H9 (cell line): Measurements from ENCODE around the gene TBXAS1. TPM values are rescaled to one million over a fixed set of nuclear protein-coding genes. Genes with fewer than 3 reads are reported as not detected.

Experiments
- DNase-seq: peaks from one replicate; pipeline ENCODE4 v3.0.0-alpha.2; 2017
- H2AFZ ChIP-seq: one replicate; pipeline ENCODE4 v1.6.1; 2013; ENCODE audit warnings: mild to moderate bottlenecking, low read length, control low read depth, moderate library complexity
- H2AK5ac ChIP-seq: 2 replicates; pipeline ENCODE4 v1.6.1; 2013; ENCODE audit warnings: low read length, control low read depth, mixed read lengths; ENCODE audit not compliant: insufficient read length
- H2BK120ac ChIP-seq: one replicate; pipeline ENCODE4 v1.6.1; 2013; ENCODE audit warnings: low read depth, mild to moderate bottlenecking, low read length, control low read depth, inconsistent platforms; ENCODE audit not compliant: poor library complexity, severe bottlenecking
- H2BK12ac ChIP-seq: 2 replicates; pipeline ENCODE4 v1.6.1; 2013; ENCODE audit warnings: low read length, control low read depth, mixed read lengths, low read depth; ENCODE audit not compliant: insufficient read length
- H2BK15ac ChIP-seq: 2 replicates; pipeline ENCODE4 v1.6.1; 2013; ENCODE audit warnings: low read depth, low read length, control low read depth
- H2BK20ac ChIP-seq: one replicate; pipeline ENCODE4 v1.6.1; 2013; ENCODE audit warnings: low read depth, mild to moderate bottlenecking, low read length, control low read depth, inconsistent platforms; ENCODE audit not compliant: poor library complexity, severe bottlenecking
- H2BK5ac ChIP-seq: 2 replicates; pipeline ENCODE4 v1.6.1; 2013; ENCODE audit warnings: low read length, control low read depth, mixed read lengths; ENCODE audit not compliant: insufficient read length
- H3K14ac ChIP-seq: 2 replicates; pipeline ENCODE4 v1.6.1; 2013; ENCODE audit warnings: low read length, control low read depth; ENCODE audit not compliant: insufficient read depth
- H3K18ac ChIP-seq: 2 replicates; pipeline ENCODE4 v1.6.1; 2013; ENCODE audit warnings: low read depth, mild to moderate bottlenecking, mixed read lengths, low read length, control low read depth; ENCODE audit not compliant: insufficient read length
- H3K23ac ChIP-seq: 2 replicates; pipeline ENCODE4 v1.6.1; 2013; ENCODE audit warnings: low read length, control low read depth, mixed read lengths, low read depth; ENCODE audit not compliant: insufficient read length
- H3K23me2 ChIP-seq: 2 replicates; pipeline ENCODE4 v1.6.1; 2013; ENCODE audit warnings: low read depth, mild to moderate bottlenecking, mixed read lengths, low read length, control low read depth; ENCODE audit not compliant: insufficient read length, poor library complexity, severe bottlenecking
- H3K27ac ChIP-seq: 2 replicates; pipeline ENCODE4 v1.5.1; 2013; ENCODE audit warnings: low read length, control low read depth, mixed read lengths, low read depth; ENCODE audit not compliant: insufficient read length
- H3K27me3 ChIP-seq: 2 replicates; pipeline ENCODE4 v1.6.1; 2013; ENCODE audit warnings: low read length, control low read depth, inconsistent platforms; ENCODE audit not compliant: insufficient read depth
- H3K4ac ChIP-seq: 2 replicates; pipeline ENCODE4 v1.6.1; 2013; ENCODE audit warnings: low read depth, mild to moderate bottlenecking, control low read depth, inconsistent platforms, low read length, moderate library complexity
- H3K4me1 ChIP-seq: 2 replicates; pipeline ENCODE4 v1.6.1; 2013; ENCODE audit warnings: low read length, control low read depth, inconsistent platforms; ENCODE audit not compliant: insufficient read depth
- H3K4me2 ChIP-seq: 2 replicates; pipeline ENCODE4 v1.6.1; 2013; ENCODE audit warnings: low read length, control low read depth, mixed read lengths; ENCODE audit not compliant: insufficient read length, insufficient read depth
- H3K56ac ChIP-seq: 2 replicates; pipeline ENCODE4 v1.6.1; 2013; ENCODE audit warnings: low read depth, mild to moderate bottlenecking, mixed read lengths, low read length, control low read depth; ENCODE audit not compliant: insufficient read length
- H3K79me1 ChIP-seq: 2 replicates; pipeline ENCODE4 v1.6.1; 2013; ENCODE audit warnings: low read depth, mild to moderate bottlenecking, moderate library complexity, low read length, control low read depth, inconsistent platforms; ENCODE audit not compliant: insufficient read depth, poor library complexity, severe bottlenecking
- H3K79me2 ChIP-seq: 2 replicates; pipeline ENCODE4 v1.6.1; 2013; ENCODE audit warnings: low read length, control low read depth, inconsistent platforms; ENCODE audit not compliant: insufficient read depth
- H3K9ac ChIP-seq: 2 replicates; pipeline ENCODE4 v1.6.1; 2013; ENCODE audit warnings: low read length, control low read depth, mixed read lengths; ENCODE audit not compliant: insufficient read length; ENCODE audit errors: extremely low read depth
- H3K9me3 ChIP-seq: one replicate; pipeline ENCODE4 v1.6.1; 2013; ENCODE audit warnings: low read depth, low read length, inconsistent platforms; ENCODE audit not compliant: control insufficient read depth
- H3T11ph ChIP-seq: one replicate; pipeline ENCODE4 v1.6.1; 2013; ENCODE audit warnings: mild to moderate bottlenecking, low read length, control low read depth, inconsistent platforms
- H4K20me1 ChIP-seq: one replicate; pipeline ENCODE4 v1.6.1; 2013; ENCODE audit not compliant: control insufficient read depth, insufficient read length, insufficient read depth
- H4K5ac ChIP-seq: 2 replicates; pipeline ENCODE4 v1.6.1; 2013; ENCODE audit warnings: low read depth, mild to moderate bottlenecking, mixed read lengths, low read length, control low read depth; ENCODE audit not compliant: insufficient read length
- H4K8ac ChIP-seq: replicated peaks from 2 replicates; pipeline ENCODE4 v1.6.1; 2013; ENCODE audit warnings: low read length, control low read depth, mixed read lengths, low read depth; ENCODE audit not compliant: insufficient read length
- H4K91ac ChIP-seq: 2 replicates; pipeline ENCODE4 v1.6.1; 2013; ENCODE audit warnings: low read depth, mild to moderate bottlenecking, moderate library complexity, mixed read lengths, low read length, control low read depth; ENCODE audit not compliant: insufficient read length
- H3K27ac Mint-ChIP-seq, 3 experiments: 2 replicates in 2 of 3; 3 replicates in 1 of 3; pipeline ENCODE4 v1.8.0; 2020 to 2021; ENCODE audit warnings: mixed read lengths in 3 of 3, mild to moderate bottlenecking in 1 of 3, moderate library complexity in 1 of 3
- H3K27me3 Mint-ChIP-seq: 2 replicates; pipeline ENCODE4 v1.8.0; 2021; ENCODE audit warnings: low read depth, mild to moderate bottlenecking, moderate library complexity, mixed read lengths
- H3K36me3 Mint-ChIP-seq, 3 experiments: 2 replicates in 2 of 3; 3 replicates in 1 of 3; pipeline ENCODE4 v1.8.0; 2020 to 2021; ENCODE audit warnings: low read depth in 3 of 3, mixed read lengths in 3 of 3; ENCODE audit not compliant: insufficient read depth in 1 of 3
- H3K4me1 Mint-ChIP-seq, 2 experiments: 2 replicates each; pipeline ENCODE4 v1.8.0; 2020; ENCODE audit warnings: mixed read lengths in 2 of 2
- H3K4me3 Mint-ChIP-seq, 2 experiments: 2 replicates in 1 of 2; 3 replicates in 1 of 2; pipeline ENCODE4 v1.8.0; 2020 to 2021; ENCODE audit warnings: mild to moderate bottlenecking in 2 of 2, mixed read lengths in 2 of 2, moderate library complexity in 1 of 2
- H3K9me3 Mint-ChIP-seq, 2 experiments: 2 replicates in 1 of 2; 3 replicates in 1 of 2; pipeline ENCODE4 v1.8.0; 2020; ENCODE audit warnings: mild to moderate bottlenecking in 2 of 2, mixed read lengths in 2 of 2, moderate library complexity in 1 of 2
- WGBS: extraction: QIAGEN DNeasy Blood & Tissue Kit; methylation state at CpG from one replicate; pipeline ENCODE4 v1.1.7; 2013; ENCODE audit warnings: missing lambda C conversion rate, low lambda C conversion rate, mixed read lengths; ENCODE audit not compliant: insufficient read length; ENCODE audit errors: extremely low coverage; 5-methylcytosine and 5-hydroxymethylcytosine counted together
- total RNA-seq: library from RNA; stranded (reverse); gene quantifications from 2 replicates; pipeline ENCODE4 v1.2.1, GENCODE V29; 2021
- TF ChIP-seq, protein P1 (sequence below): fragments of 200-600 bp; sonication (generic); conservative IDR thresholded peaks from 3 replicates; pipeline ENCODE4 v1.8.0; 2021; ENCODE audit warnings: antibody characterized with exemption, mild to moderate bottlenecking

The TBXAS1 gene
- total RNA-seq, 1 experiment from 2014 or later = 0.39 TPM

DNA sequence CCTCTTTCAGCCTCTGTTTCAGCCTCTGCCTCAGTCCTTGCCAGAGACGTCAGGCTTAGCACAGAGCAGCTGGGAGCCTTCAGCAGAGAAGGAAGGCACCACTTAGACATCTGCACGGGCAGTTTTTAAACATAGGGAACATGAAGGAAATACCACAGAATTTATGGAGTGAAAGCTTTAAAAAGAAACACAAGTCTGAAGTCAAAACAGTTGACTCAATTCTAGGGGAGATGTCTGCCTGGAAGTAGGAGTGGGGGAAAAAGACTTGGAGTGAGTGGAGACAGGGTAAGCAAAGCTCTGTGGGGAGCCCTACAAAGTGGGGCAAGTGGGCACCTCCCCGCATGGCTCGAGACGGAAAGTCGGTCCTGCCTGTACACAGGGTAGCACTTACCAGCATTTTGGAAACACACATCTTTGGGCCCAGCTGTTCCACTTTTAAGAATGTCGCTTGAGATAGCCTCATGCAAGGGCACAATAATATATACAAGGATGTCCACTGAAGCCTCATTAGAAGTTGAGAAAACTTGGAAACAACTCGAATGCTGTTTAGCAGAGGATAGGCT is 5.0 kb upstream of the TBXAS1 start:
- Histone ChIP-seq H2BK120ac (no peak overlapping the region), H3K9ac (no peak overlapping the region), H3K9me3 (no peaks in the 10 kb centered on the region), H3K18ac (no peak overlapping the region), H4K91ac (no peak overlapping the region), H3K23me2 (no peaks in the 10 kb centered on the region), H3K79me2 (no peaks in the 10 kb centered on the region), H2AK5ac (no peak overlapping the region), H3K4me1 (no peaks in the 10 kb centered on the region), H4K5ac (no peak overlapping the region), H3K27ac (no peak overlapping the region), H4K8ac (no peak overlapping the region), H3K14ac (no peak overlapping the region), H4K20me1 (no peaks in the 10 kb centered on the region), H2BK20ac (no peak overlapping the region), H2BK15ac (no peak overlapping the region; the same call in 1 of the 2 replicates), H3K27me3 (no peaks in the 10 kb centered on the region), H3K23ac (no peak overlapping the region), H3T11ph (no peak overlapping the region), H3K56ac (no peak overlapping the region), H3K4ac (no peak overlapping the region), H2BK12ac (no peak overlapping the region), H2AFZ (no peak overlapping the region), H3K79me1 (no peaks in the 10 kb centered on the region), H3K4me2 (no peak overlapping the region), H2BK5ac (no peak overlapping the region)
- Mint-ChIP-seq H3K27me3 (peaks cover 7% of the 10 kb centered on the region), H3K27ac (no peak overlapping the region), H3K9me3 (no peaks in the 10 kb centered on the region; a peak in 1 of 5 replicates), H3K4me3 (no peak overlapping the region), H3K36me3 (no peaks in the 10 kb centered on the region; a peak in 1 of 7 replicates), H3K4me1 (0 out of 4 replicates have a peak, but pooled peaks cover 0 to 2% of the 10 kb centered on the region in 2 experiments)
- DNase-seq = no peak
- TF ChIP-seq, protein P1, sequence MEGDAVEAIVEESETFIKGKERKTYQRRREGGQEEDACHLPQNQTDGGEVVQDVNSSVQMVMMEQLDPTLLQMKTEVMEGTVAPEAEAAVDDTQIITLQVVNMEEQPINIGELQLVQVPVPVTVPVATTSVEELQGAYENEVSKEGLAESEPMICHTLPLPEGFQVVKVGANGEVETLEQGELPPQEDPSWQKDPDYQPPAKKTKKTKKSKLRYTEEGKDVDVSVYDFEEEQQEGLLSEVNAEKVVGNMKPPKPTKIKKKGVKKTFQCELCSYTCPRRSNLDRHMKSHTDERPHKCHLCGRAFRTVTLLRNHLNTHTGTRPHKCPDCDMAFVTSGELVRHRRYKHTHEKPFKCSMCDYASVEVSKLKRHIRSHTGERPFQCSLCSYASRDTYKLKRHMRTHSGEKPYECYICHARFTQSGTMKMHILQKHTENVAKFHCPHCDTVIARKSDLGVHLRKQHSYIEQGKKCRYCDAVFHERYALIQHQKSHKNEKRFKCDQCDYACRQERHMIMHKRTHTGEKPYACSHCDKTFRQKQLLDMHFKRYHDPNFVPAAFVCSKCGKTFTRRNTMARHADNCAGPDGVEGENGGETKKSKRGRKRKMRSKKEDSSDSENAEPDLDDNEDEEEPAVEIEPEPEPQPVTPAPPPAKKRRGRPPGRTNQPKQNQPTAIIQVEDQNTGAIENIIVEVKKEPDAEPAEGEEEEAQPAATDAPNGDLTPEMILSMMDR = no peak
- WGBS = no CpG with 5 or more reads among the region's 8 CpGs
